H1 (cell line): ENCODE measurements around the gene APEH. TPM values are rescaled to one million over a fixed set of nuclear protein-coding genes. Genes with fewer than 3 reads are reported as not detected.

ENCODE experiments used
- ASH2L ChIP-seq: fragments of 200-600, 300-600 bp; sonication (generic); IDR thresholded peaks from one replicate; pipeline ENCODE4 v1.7.1; 2017; ENCODE audit warnings: low read length
- BRCA1 ChIP-seq: IDR thresholded peaks from 2 replicates; pipeline ENCODE4 v1.6.1; 2012; ENCODE audit warnings: low read depth, low read length, improper control_type of control experiment
- CHD1 ChIP-seq: IDR thresholded peaks from 2 replicates; pipeline ENCODE4 v1.6.1; 2012; ENCODE audit warnings: low read depth, low read length, improper control_type of control experiment
- CHD2 ChIP-seq: IDR thresholded peaks from 2 replicates; pipeline ENCODE4 v1.6.1; 2012; ENCODE audit warnings: low read length, improper control_type of control experiment
- EGR1 ChIP-seq: IDR thresholded peaks from 2 replicates; pipeline ENCODE4 v1.6.1; 2011; ENCODE audit warnings: low read depth, low read length, borderline replicate concordance
- FOSL1 ChIP-seq: IDR thresholded peaks from 2 replicates; pipeline ENCODE4 v1.6.1; 2011; ENCODE audit warnings: mild to moderate bottlenecking, low read depth, low read length, moderate library complexity; ENCODE audit not compliant: insufficient read depth
- GTF2F1 ChIP-seq: IDR thresholded peaks from 2 replicates; pipeline ENCODE4 v1.6.1; 2012; ENCODE audit warnings: low read depth, low read length, improper control_type of control experiment, borderline replicate concordance
- KDM1A ChIP-seq: fragments of 200-600, 300-600 bp; sonication (generic); IDR thresholded peaks from 2 replicates; pipeline ENCODE4 v1.7.1; 2016; ENCODE audit warnings: mild to moderate bottlenecking, low read length, borderline replicate concordance
- KDM4A ChIP-seq: IDR thresholded peaks from one replicate; pipeline ENCODE4 v1.7.1; 2012; ENCODE audit warnings: low read depth, mild to moderate bottlenecking, moderate library complexity, low read length, inconsistent platforms; ENCODE audit not compliant: severe bottlenecking
- PHF8 ChIP-seq: fragments of 200-600 bp; sonication (generic); conservative IDR thresholded peaks from 2 replicates; pipeline ENCODE4 v1.7.1; 2012; ENCODE audit warnings: low read depth, mild to moderate bottlenecking, inconsistent platforms, low read length, moderate library complexity
- POLR2AphosphoS5 ChIP-seq: IDR thresholded peaks from 2 replicates; pipeline ENCODE4 v1.6.1; 2011; ENCODE audit warnings: low read depth, low read length
- POU5F1 ChIP-seq: IDR thresholded peaks from 2 replicates; pipeline ENCODE4 v1.6.1; 2011; ENCODE audit warnings: low read depth, mild to moderate bottlenecking, low read length, moderate library complexity
- RXRA ChIP-seq: IDR thresholded peaks from 2 replicates; pipeline ENCODE4 v1.6.1; 2011; ENCODE audit warnings: low read depth, mild to moderate bottlenecking, low read length, moderate library complexity; ENCODE audit not compliant: insufficient read depth
- SAP30 ChIP-seq: fragments of 300-600 bp; sonication (generic); IDR thresholded peaks from 2 replicates; pipeline ENCODE4 v1.7.1; 2012; ENCODE audit warnings: low read length, moderate library complexity, mild to moderate bottlenecking, inconsistent platforms; ENCODE audit not compliant: insufficient read depth, insufficient replicate concordance
- SIN3A ChIP-seq, 2 experiments: IDR thresholded peaks in 1 of 2; conservative IDR thresholded peaks in 1 of 2; 2 replicates each; pipeline ENCODE4 v1.6.1; 2011 to 2012; ENCODE audit warnings: low read length in 2 of 2, improper control_type of control experiment in 1 of 2, low read depth in 1 of 2, mild to moderate bottlenecking in 1 of 2
- SP2 ChIP-seq: IDR thresholded peaks from 2 replicates; pipeline ENCODE4 v1.6.1; 2012; ENCODE audit warnings: mild to moderate bottlenecking, low read length, inconsistent platforms
- TAF1 ChIP-seq: IDR thresholded peaks from 2 replicates; pipeline ENCODE4 v1.6.1; 2011; ENCODE audit warnings: mild to moderate bottlenecking, low read depth, low read length
- TAF7 ChIP-seq: optimal IDR thresholded peaks from 2 replicates; pipeline ENCODE3; 2011; ENCODE audit warnings: low read depth, mild to moderate bottlenecking, inconsistent platforms, low read length, moderate library complexity, borderline replicate concordance
- TBP ChIP-seq: IDR thresholded peaks from 2 replicates; pipeline ENCODE4 v1.6.1; 2011; ENCODE audit warnings: low read depth, low read length, improper control_type of control experiment
- TEAD4 ChIP-seq: IDR thresholded peaks from 2 replicates; pipeline ENCODE4 v1.6.1; 2012; ENCODE audit warnings: low read depth, low read length, inconsistent platforms, mixed read lengths
- polyA plus RNA-seq, 7 experiments: library from polyadenylated mRNA; depleted of rRNA in 3 of 7; stranded (reverse) in 5 of 7; unstranded in 2 of 7; fragments of >200 nt in 5 of 7; fragments of 200-250 nt in 2 of 7; gene quantifications; 1 replicate in 5 of 7; 2 replicates in 1 of 7; 4 replicates in 1 of 7; pipeline versions ENCODE4 v1.2.1 to v1.2.3, GENCODE V29; 2011 to 2013; ENCODE audit warnings: missing spikeins in 2 of 7, mixed read lengths in 2 of 7
- total RNA-seq: library from RNA; stranded (reverse); fragmentation: NEBNext Ultra II Directional; extraction: Animal tissue kit (Norgen Biotek cat#: 25700); gene quantifications from 2 replicates; pipeline ENCODE4 v1.2.1, GENCODE V29; 2021
- TF ChIP-seq, protein P1 (sequence below): IDR thresholded peaks from 2 replicates; pipeline ENCODE4 v1.6.1; 2011; ENCODE audit warnings: low read length, improper control_type of control experiment

The APEH gene
- total and polyA plus RNA-seq, 2 of the 8 experiments (the other 6 are each of a cell fraction or from before 2014, with no cell fraction given): 222 to 260 TPM

DNA sequence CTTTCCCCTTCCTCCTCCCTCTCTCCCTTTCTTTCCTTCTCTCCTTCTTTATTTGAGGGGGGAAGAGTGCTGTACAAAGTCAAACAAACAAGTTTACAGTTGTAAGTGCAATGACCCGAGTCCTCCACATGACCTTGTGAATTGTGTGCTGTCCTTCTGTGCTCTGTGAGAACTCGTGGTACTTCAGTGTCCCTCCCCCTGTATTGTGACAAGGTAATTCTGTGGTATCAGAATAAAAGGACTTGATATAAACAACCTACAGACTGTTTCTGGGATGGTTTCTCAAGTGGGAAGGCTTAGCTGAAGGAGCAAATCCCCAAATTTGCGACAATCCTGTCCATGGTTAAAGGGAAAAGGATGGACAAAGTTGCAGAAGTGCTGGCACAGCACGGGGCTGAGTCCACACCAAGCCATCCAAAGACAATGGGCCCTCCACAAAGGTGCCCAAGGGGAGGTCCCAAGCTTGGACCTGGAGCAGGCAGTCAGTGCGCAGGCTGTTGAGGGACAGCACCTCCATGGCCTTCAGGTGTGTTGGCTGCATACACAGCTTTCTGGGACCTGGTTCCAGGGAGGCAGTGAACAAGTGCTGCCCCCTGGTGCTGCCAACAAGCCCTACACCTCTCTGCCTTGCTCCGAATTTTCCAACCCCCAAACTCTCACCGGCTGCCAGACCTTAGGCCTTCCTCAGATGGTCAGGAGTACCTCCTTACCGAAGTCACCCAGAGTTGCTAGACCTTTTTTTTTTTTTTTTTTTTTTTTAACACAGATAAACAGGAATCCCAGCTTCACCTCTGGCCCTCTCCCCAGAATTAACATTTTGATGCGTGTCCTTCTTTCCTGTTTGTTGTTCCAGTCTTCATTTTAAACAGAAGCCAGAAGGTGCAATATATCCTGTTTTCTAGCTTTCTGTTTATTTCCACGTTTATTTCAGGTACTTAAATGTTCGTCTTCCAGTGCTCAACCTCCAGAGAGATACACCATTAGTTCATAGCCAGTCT lies 2.6 kb upstream of the APEH start (continued):
- TF ChIP-seq TAF7: peak; percentile 24
- TF ChIP-seq SIN3A (conservative IDR thresholded peaks at IDR 0.05 in 1 of 2, IDR thresholded peaks at IDR 0.05 in 1 of 2; ENCODE audit: low read depth in 1 of 2, low read length in 2 of 2): peak in 1 of 2 experiments; percentile 58; a peak in 1 of 4 replicates
- TF ChIP-seq PHF8: no peak
- TF ChIP-seq TAF1: no peak
- 0 out of 2 replicates have a peak, but pooled peaks have one; percentile 11 for TF ChIP-seq RXRA
- 0 out of 2 replicates have a peak, but pooled peaks have one; percentile 30 for TF ChIP-seq POLR2AphosphoS5
- TF ChIP-seq KDM4A: no peak
- TF ChIP-seq GTF2F1: no peak
- no peak for TF ChIP-seq CHD2
- no peak for TF ChIP-seq TEAD4
- no peak for TF ChIP-seq POU5F1
- no peak for TF ChIP-seq BRCA1
- no peak for TF ChIP-seq EGR1
- TF ChIP-seq CHD1: no peak
- no peak for TF ChIP-seq ASH2L
- TF ChIP-seq, protein P1, sequence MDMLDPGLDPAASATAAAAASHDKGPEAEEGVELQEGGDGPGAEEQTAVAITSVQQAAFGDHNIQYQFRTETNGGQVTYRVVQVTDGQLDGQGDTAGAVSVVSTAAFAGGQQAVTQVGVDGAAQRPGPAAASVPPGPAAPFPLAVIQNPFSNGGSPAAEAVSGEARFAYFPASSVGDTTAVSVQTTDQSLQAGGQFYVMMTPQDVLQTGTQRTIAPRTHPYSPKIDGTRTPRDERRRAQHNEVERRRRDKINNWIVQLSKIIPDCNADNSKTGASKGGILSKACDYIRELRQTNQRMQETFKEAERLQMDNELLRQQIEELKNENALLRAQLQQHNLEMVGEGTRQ: no peak
- TF ChIP-seq TBP: peak; percentile 31; the same call in 1 of the 2 replicates
- no peak for TF ChIP-seq FOSL1
- no peak for TF ChIP-seq SP2
- no peak for TF ChIP-seq SAP30
- no peak for TF ChIP-seq KDM1A
